ENCODE data around the gene PTGIS.

The PTGIS gene

GRCh38 chr20:49595346-49595745 is 27.4 kb upstream of the PTGIS start:
- no peak for DNase-seq

GRCh38 chr20:49594931-49595315 is 27.0 kb upstream of the PTGIS start:
- no peak for DNase-seq

- peak; percentile 50 to 66 for DNase-seq
Observed at GRCh38 chr20:49594143-49594930, 26.4 kb upstream of the PTGIS start.

GRCh38 chr20:49593466-49594142 is 25.7 kb upstream of the PTGIS start:
- DNase-seq, result peak in 1 of 2 donors; percentile 18

- DNase-seq, result no peak
Observed at GRCh38 chr20:49592120-49592519, 24.2 kb upstream of the PTGIS start.

- peak in 1 of 2 donors; percentile 15 for DNase-seq
Observed at GRCh38 chr20:49591217-49591865, 23.4 kb upstream of the PTGIS start.

GRCh38 chr20:49590163-49591017 is 22.5 kb upstream of the PTGIS start:
- DNase-seq, result no peak

GRCh38 chr20:49589747-49590146 is 21.8 kb upstream of the PTGIS start:
- no peak for DNase-seq

- no peak for DNase-seq
Observed at GRCh38 chr20:49587111-49587570, 19.2 kb upstream of the PTGIS start.

GRCh38 chr20:49585585-49586245 is 17.8 kb upstream of the PTGIS start:
- no peak for DNase-seq

GRCh38 chr20:49584418-49585382 is 16.8 kb upstream of the PTGIS start:
- no peak for DNase-seq

- no peak for DNase-seq
Observed at GRCh38 chr20:49583669-49584417, 15.9 kb upstream of the PTGIS start.

GRCh38 chr20:49583343-49583668 is 15.4 kb upstream of the PTGIS start:
- DNase-seq, result no peak

- DNase-seq, result no peak
Observed at GRCh38 chr20:49582413-49583334, 14.7 kb upstream of the PTGIS start.

GRCh38 chr20:49581482-49581881 is 13.5 kb upstream of the PTGIS start:
- DNase-seq, result no peak

GRCh38 chr20:49580813-49581174 is 12.9 kb upstream of the PTGIS start:
- DNase-seq, result no peak

- no peak for DNase-seq
Observed at GRCh38 chr20:49579874-49580812, 12.2 kb upstream of the PTGIS start.

- DNase-seq, result no peak
Observed at GRCh38 chr20:49579195-49579594, 11.3 kb upstream of the PTGIS start.
